A549 (cell line): Measurements from ENCODE around the gene AIG1. TPM values are rescaled to one million over a fixed set of nuclear protein-coding genes. Genes with fewer than 3 reads are reported as not detected.

Experiments
- ATAC-seq, 2 experiments: fragments of 200-7000 bp in 1 of 2; fragments of >200 bp in 1 of 2; cut with Nextera tagmentation in 1 of 2; cut with Tn5 transposase in 1 of 2; 3 replicates each; pipeline versions ENCODE4 v1.8.0 to v1.9.1; 2018 to 2020; ENCODE audit warnings: mild to moderate bottlenecking in 1 of 2, moderate library complexity in 1 of 2
- CTCF ChIA-PET: fragments of 300-600 bp; sonication (Branson Sonifier 250); formaldehyde crosslinking; extraction: SDS; loops from one replicate; lab custom pipeline; 2021; ENCODE audit warnings: antibody characterized with exemption, inconsistent platforms; lab: Yijun Ruan, JAX
- POLR2A ChIA-PET: fragments of 350-600 bp; formaldehyde crosslinking; extraction: SDS; loops from one replicate; lab custom pipeline; 2021; ENCODE audit warnings: antibody characterized with exemption, inconsistent platforms; lab: Yijun Ruan, JAX
- DNase-seq, 2 experiments: peaks; one replicate each; pipeline versions ENCODE4 v3.0.0 to v3.0.0-alpha.2; 2011 to 2016; ENCODE audit warnings: low read depth in 1 of 2, low spot score in 1 of 2
- FAIRE-seq: peaks from 2 replicates; lab custom pipeline; 2011; peaks lifted over from hg19 to GRCh38; lab: Jason Lieb, UNC
- H3K27ac ChIP-seq, 2 experiments: fragments of >200 bp; sonication (Bioruptor Twin); formaldehyde crosslinking; 3 replicates each; pipeline ENCODE4 v1.5.1; 2016 to 2017
- H3K4me1 ChIP-seq: fragments of >200 bp; sonication (Bioruptor Twin); formaldehyde crosslinking; 3 replicates; pipeline ENCODE4 v1.6.1; 2016
- H3K4me2 ChIP-seq: fragments of >200 bp; sonication (Bioruptor Twin); formaldehyde crosslinking; 3 replicates; pipeline ENCODE4 v1.6.1; 2016
- H3K4me3 ChIP-seq: fragments of >200 bp; sonication (Bioruptor Twin); formaldehyde crosslinking; 3 replicates; pipeline ENCODE4 v1.5.1; 2016
- H3K9me3 ChIP-seq: fragments of >200 bp; sonication (Bioruptor Twin); formaldehyde crosslinking; 3 replicates; pipeline ENCODE4 v1.6.1; 2016
- BHLHE40 ChIP-seq: IDR thresholded peaks from 2 replicates; pipeline ENCODE4 v1.6.1; 2012; ENCODE audit warnings: low read depth, low read length, inconsistent platforms
- CEBPB ChIP-seq, 2 experiments: fragments of >200 bp in 1 of 2; sonication (Bioruptor Twin) in 1 of 2; formaldehyde crosslinking in 1 of 2; IDR thresholded peaks; 2 replicates each; pipeline ENCODE4 v1.6.1; 2012 to 2016
- EHF ChIP-seq: fragments of 250-450 bp; sonication (Bioruptor Pico); IDR thresholded peaks from 2 replicates; pipeline ENCODE4 v1.5.0; 2020; ENCODE audit warnings: mild to moderate bottlenecking
- EHMT2 ChIP-seq: fragments of 200-600 bp; sonication (generic); IDR thresholded peaks from 2 replicates; pipeline ENCODE4 v1.6.1; 2016; ENCODE audit warnings: antibody characterized with exemption, low read depth, mild to moderate bottlenecking, moderate library complexity
- ESRRA ChIP-seq: fragments of 150-350 bp; IDR thresholded peaks from 2 replicates; pipeline ENCODE4 v1.6.1; 2014; ENCODE audit warnings: mild to moderate bottlenecking, low read length, borderline replicate concordance
- GATA3 ChIP-seq: IDR thresholded peaks from 2 replicates; pipeline ENCODE4 v1.6.1; 2012; ENCODE audit warnings: borderline replicate concordance
- HDAC2 ChIP-seq: fragments of 200-600 bp; sonication (generic); IDR thresholded peaks from 2 replicates; pipeline ENCODE4 v1.6.1; 2016
- HEYL ChIP-seq: fragments of 250-450 bp; sonication (Bioruptor Pico); IDR thresholded peaks from 2 replicates; pipeline ENCODE4 v1.8.0; 2021; ENCODE audit warnings: mild to moderate bottlenecking, moderate library complexity
- HOXB13 ChIP-seq: fragments of 250-450 bp; sonication (Bioruptor Pico); IDR thresholded peaks from 2 replicates; pipeline ENCODE4 v1.5.0; 2020; ENCODE audit warnings: low read depth, mild to moderate bottlenecking, moderate library complexity
- HOXB5 ChIP-seq: fragments of 250-450 bp; sonication (Bioruptor Pico); IDR thresholded peaks from 2 replicates; pipeline ENCODE4 v1.5.0; 2020; ENCODE audit warnings: mild to moderate bottlenecking, moderate library complexity
- JUNB ChIP-seq: fragments of >200 bp; sonication (Bioruptor Twin); formaldehyde crosslinking; IDR thresholded peaks from 2 replicates; pipeline ENCODE4 v1.6.1; 2016
- MAX ChIP-seq: IDR thresholded peaks from 2 replicates; pipeline ENCODE4 v1.6.1; 2012
- MYC ChIP-seq: IDR thresholded peaks from 2 replicates; pipeline ENCODE4 v1.6.1; 2012; ENCODE audit warnings: mild to moderate bottlenecking, inconsistent platforms, low read length, improper control_type of control experiment, borderline replicate concordance
- NFE2L2 ChIP-seq: fragments of 150-350 bp; conservative IDR thresholded peaks from 2 replicates; pipeline ENCODE4 v1.6.1; 2014; ENCODE audit warnings: low read length
- NR3C1 ChIP-seq: fragments of >200 bp; sonication (Bioruptor Twin); formaldehyde crosslinking; IDR thresholded peaks from 3 replicates; pipeline ENCODE4 v1.6.1; 2017
- POLR2AphosphoS2 ChIP-seq: conservative IDR thresholded peaks from 2 replicates; pipeline ENCODE4 v1.6.1; 2012; ENCODE audit warnings: low read length, improper control_type of control experiment, inconsistent platforms
- REST ChIP-seq: fragments of 200-600 bp; sonication (generic); IDR thresholded peaks from 2 replicates; pipeline ENCODE4 v1.6.1; 2016; ENCODE audit warnings: antibody characterized with exemption, mild to moderate bottlenecking, moderate library complexity
- RNF2 ChIP-seq: fragments of 200-600 bp; sonication (generic); IDR thresholded peaks from 2 replicates; pipeline ENCODE4 v1.6.1; 2016; ENCODE audit warnings: low read depth, mild to moderate bottlenecking, antibody characterized with exemption, moderate library complexity, borderline replicate concordance
- TFCP2L1 ChIP-seq: fragments of 250-450 bp; sonication (Bioruptor Pico); IDR thresholded peaks from 2 replicates; pipeline ENCODE4 v1.5.0; 2021; ENCODE audit warnings: mild to moderate bottlenecking
- ZC3H11A ChIP-seq: fragments of 450-650 bp; IDR thresholded peaks from 2 replicates; pipeline ENCODE4 v1.6.1; 2014; ENCODE audit warnings: antibody characterized with exemption, mild to moderate bottlenecking
- ZNF302 ChIP-seq: fragments of 250-450 bp; sonication (Bioruptor Pico); IDR thresholded peaks from 2 replicates; pipeline ENCODE4 v1.9.0; 2021; ENCODE audit warnings: inconsistent platforms, mild to moderate bottlenecking, moderate library complexity
- WGBS: methylation state at CpG from one replicate; pipeline ENCODE4 v1.1.6; 2017; ENCODE audit errors: missing lambda C conversion rate; 5-methylcytosine and 5-hydroxymethylcytosine counted together
- polyA plus RNA-seq, 4 experiments: library from polyadenylated mRNA; depleted of rRNA in 3 of 4; stranded (reverse); fragments of >200 nt; fragmentation: RNase III in 1 of 4; extraction: RNeasy Plus Mini Kit Qiagen cat#74134 plus additional on column Dnase treatment in 1 of 4; gene quantifications; 2 replicates in 3 of 4; 3 replicates in 1 of 4; pipeline ENCODE4 v1.2.3, GENCODE V29; 2011 to 2017
- TF ChIP-seq, protein P1 (sequence below): fragments of 250-450 bp; sonication (Bioruptor Pico); IDR thresholded peaks from 2 replicates; pipeline ENCODE4 v1.5.0; 2020; ENCODE audit warnings: low read depth, mild to moderate bottlenecking, moderate library complexity
- TF ChIP-seq, protein P2 (sequence below): fragments of 150-350 bp; IDR thresholded peaks from 2 replicates; pipeline ENCODE4 v1.6.1; 2014; ENCODE audit warnings: low read depth, mild to moderate bottlenecking, low read length
- TF ChIP-seq, protein P3 (sequence below): fragments of >200 bp; sonication (Bioruptor Twin); formaldehyde crosslinking; IDR thresholded peaks from 3 replicates; pipeline ENCODE4 v1.6.1; 2016

AIG1 gene
- polyA plus RNA-seq, 2 of the 4 experiments (the other 2 are of a cell fraction) = 29.5 to 38.3 TPM

- Histone ChIP-seq H3K9me3 (no peaks in the 10 kb centered on the region), H3K4me1 (no peaks in the 10 kb centered on the region), H3K4me2 (no peak overlapping the region), H3K4me3 (no peak overlapping the region), H3K27ac (no peak overlapping the region)
- POLR2A ChIA-PET = no interaction called here
- FAIRE-seq (no peak), ATAC-seq (no peak), DNase-seq (no peak)
- TF ChIP-seq EHF (CRISPR knock-in tag) (no peak), NR3C1 (no peak), ZNF302 (CRISPR knock-in tag) (no peak), POLR2AphosphoS2 (no peak), MYC (no peak), HOXB13 (CRISPR knock-in tag) (no peak), RNF2 (no peak), MAX (no peak), HDAC2 (no peak), HEYL (CRISPR knock-in tag) (no peak), ZC3H11A (no peak), ESRRA (no peak), REST (no peak), CEBPB (IDR thresholded peaks at IDR 0.05) (no peak), NFE2L2 (no peak), GATA3 (no peak), EHMT2 (no peak)
- TF ChIP-seq, protein P1, sequence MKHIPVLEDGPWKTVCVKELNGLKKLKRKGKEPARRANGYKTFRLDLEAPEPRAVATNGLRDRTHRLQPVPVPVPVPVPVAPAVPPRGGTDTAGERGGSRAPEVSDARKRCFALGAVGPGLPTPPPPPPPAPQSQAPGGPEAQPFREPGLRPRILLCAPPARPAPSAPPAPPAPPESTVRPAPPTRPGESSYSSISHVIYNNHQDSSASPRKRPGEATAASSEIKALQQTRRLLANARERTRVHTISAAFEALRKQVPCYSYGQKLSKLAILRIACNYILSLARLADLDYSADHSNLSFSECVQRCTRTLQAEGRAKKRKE = no peak
- TF ChIP-seq, protein P2, sequence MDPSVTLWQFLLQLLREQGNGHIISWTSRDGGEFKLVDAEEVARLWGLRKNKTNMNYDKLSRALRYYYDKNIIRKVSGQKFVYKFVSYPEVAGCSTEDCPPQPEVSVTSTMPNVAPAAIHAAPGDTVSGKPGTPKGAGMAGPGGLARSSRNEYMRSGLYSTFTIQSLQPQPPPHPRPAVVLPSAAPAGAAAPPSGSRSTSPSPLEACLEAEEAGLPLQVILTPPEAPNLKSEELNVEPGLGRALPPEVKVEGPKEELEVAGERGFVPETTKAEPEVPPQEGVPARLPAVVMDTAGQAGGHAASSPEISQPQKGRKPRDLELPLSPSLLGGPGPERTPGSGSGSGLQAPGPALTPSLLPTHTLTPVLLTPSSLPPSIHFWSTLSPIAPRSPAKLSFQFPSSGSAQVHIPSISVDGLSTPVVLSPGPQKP = no peak
- TF ChIP-seq, protein P3, sequence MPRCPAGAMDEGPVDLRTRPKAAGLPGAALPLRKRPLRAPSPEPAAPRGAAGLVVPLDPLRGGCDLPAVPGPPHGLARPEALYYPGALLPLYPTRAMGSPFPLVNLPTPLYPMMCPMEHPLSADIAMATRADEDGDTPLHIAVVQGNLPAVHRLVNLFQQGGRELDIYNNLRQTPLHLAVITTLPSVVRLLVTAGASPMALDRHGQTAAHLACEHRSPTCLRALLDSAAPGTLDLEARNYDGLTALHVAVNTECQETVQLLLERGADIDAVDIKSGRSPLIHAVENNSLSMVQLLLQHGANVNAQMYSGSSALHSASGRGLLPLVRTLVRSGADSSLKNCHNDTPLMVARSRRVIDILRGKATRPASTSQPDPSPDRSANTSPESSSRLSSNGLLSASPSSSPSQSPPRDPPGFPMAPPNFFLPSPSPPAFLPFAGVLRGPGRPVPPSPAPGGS = no peak
- CTCF ChIA-PET = interaction anchor here (0.7 kb wide), 1 partner anchor 619 kb away, joined by 4 read pairs; no protein-coding TSS in a partner anchor
- WGBS = 100% methylated on average over 2 of the region's 2 CpGs
Measured at GRCh38 chr6:143185288-143185687, 124.6 kb downstream of the AIG1 start.

DNA sequence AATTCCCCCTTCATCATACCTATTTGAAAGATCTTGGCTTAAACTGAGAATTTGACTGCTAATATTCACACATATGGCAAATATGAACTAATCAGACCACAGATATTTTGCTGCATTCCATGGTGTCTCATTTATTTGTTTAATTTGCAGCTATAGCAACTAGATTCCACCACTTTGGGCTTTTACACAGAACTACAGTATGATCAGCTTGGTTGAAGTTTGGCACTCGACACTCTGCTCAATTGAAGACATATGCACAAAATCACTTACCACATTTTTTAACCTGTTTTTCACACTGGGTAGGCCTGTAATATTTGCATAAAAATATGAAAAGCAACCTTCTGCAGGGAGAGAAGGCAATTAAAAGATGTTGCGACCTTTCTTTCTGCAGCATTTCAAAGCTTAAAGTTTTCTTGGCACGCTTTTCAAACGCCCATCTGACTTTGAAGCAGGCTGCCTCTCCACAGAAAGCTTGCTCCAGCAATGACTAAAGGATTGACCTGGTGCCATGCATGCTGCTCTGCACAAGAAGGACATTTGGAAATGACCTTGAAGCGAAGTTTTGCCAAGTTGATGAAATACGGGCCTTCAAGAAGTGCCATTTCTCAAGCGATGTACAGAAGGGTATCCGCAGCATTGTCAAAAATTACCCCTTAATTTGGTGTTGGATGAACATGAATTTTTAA, 126.7 kb downstream of the AIG1 start:
- TF ChIP-seq TFCP2L1 (CRISPR knock-in tag) = no peak
- no peak for TF ChIP-seq BHLHE40
- no peak for TF ChIP-seq HOXB5
- no peak for TF ChIP-seq JUNB
- Histone ChIP-seq H3K4me1 (no peaks in the 10 kb centered on the region), H3K9me3 (no peaks in the 10 kb centered on the region), H3K4me3 (no peak overlapping the region), H3K4me2 (no peak overlapping the region), H3K27ac (no peak overlapping the region)
- FAIRE-seq (no peak), ATAC-seq (no peak), DNase-seq (no peak)
- POLR2A ChIA-PET = no interaction called here
- 89% methylated on average over 8 of the region's 8 CpGs for WGBS
- CTCF ChIA-PET = interaction anchor here (0.9 kb wide), 1 partner anchor 713 kb away, joined by 3 read pairs; no protein-coding TSS in a partner anchor
